ENCODE measurements around the gene PARD3.

PARD3 gene

DNA sequence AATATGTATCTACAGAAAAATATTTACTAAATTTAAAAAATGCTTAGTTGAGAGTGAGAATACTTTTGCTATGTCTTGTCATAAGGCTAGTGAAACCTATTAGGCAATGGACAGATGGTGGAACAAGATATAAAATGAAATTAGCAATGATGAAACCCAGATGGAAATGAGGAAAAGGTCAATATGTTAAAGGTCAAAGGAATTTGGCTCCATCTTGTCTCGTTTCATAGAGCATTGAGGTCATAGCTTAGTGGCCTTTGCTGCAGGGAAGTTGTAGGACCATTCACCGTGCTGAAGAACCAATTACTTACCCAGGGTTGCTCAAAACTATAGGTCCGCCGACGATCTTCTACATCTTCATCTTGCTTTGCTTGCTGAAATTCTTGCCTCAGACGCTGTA lies 683.9 kb downstream of the PARD3 start:
- Histone ChIP-seq H3K79me2 (ENCODE audit: insufficient read depth, low read length) (no peaks in the 10 kb centered on the region), H3K27me3 (ENCODE audit: low read length) (no peaks in the 10 kb centered on the region), H3K9me2 (replicated peaks; ENCODE audit: insufficient read depth, low read length) (no peaks in the 10 kb centered on the region; the same call in 1 of the 2 replicates), H3K9ac (ENCODE audit: low read length) (no peak overlapping the region), H3F3A (ENCODE audit: insufficient read depth) (no peaks in the 10 kb centered on the region), H3K27ac (ENCODE audit: low read depth, low read length) (no peak overlapping the region), H3K36me3 (ENCODE audit: low read length) (no peaks in the 10 kb centered on the region), H3K9me3 (ENCODE audit: insufficient read depth, low read length) (no peaks in the 10 kb centered on the region), H2AFZ (ENCODE audit: low read depth, low read length, severe bottlenecking) (no peak overlapping the region), H3K4me3 (ENCODE audit: insufficient read depth, low read length, poor library complexity, severe bottlenecking) (no peak overlapping the region), H4K20me1 (ENCODE audit: low read depth, low read length) (no peaks in the 10 kb centered on the region), H3K4me2 (ENCODE audit: low read depth, low read length, poor library complexity, severe bottlenecking) (no peak overlapping the region)
- no peak for TF ChIP-seq EZH2phosphoT487 (conservative IDR thresholded peaks at IDR 0.05; ENCODE audit: low read length)

DNA sequence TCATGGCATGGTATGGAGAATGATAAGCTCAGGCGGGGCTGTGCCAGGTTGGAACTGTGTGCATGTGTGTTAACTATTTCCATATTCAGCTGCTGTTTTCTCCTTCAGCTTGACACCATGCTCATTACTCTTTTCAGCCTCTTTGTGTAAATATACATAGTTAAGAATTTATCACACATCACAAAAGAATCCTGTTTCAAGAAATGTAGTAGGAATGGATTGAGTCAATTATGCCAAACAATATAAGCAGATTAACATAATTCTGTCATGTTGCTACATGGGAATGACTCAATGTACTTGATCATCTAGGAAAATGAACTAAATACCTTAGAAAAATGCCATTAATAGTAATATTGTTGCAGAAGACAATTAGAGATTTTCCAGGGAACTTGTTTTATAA lies 687.4 kb downstream of the PARD3 start:
- TF ChIP-seq, protein P1, sequence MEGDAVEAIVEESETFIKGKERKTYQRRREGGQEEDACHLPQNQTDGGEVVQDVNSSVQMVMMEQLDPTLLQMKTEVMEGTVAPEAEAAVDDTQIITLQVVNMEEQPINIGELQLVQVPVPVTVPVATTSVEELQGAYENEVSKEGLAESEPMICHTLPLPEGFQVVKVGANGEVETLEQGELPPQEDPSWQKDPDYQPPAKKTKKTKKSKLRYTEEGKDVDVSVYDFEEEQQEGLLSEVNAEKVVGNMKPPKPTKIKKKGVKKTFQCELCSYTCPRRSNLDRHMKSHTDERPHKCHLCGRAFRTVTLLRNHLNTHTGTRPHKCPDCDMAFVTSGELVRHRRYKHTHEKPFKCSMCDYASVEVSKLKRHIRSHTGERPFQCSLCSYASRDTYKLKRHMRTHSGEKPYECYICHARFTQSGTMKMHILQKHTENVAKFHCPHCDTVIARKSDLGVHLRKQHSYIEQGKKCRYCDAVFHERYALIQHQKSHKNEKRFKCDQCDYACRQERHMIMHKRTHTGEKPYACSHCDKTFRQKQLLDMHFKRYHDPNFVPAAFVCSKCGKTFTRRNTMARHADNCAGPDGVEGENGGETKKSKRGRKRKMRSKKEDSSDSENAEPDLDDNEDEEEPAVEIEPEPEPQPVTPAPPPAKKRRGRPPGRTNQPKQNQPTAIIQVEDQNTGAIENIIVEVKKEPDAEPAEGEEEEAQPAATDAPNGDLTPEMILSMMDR (IDR thresholded peaks at IDR 0.05; ENCODE audit: insufficient read depth, low read length, poor library complexity, severe bottlenecking): no peak
- no peak for TF ChIP-seq EZH2phosphoT487 (conservative IDR thresholded peaks at IDR 0.05; ENCODE audit: low read length)
- Histone ChIP-seq H3K4me3 (ENCODE audit: insufficient read depth, low read length, poor library complexity, severe bottlenecking) (no peak overlapping the region), H3K79me2 (ENCODE audit: insufficient read depth, low read length) (no peaks in the 10 kb centered on the region), H3K9ac (ENCODE audit: low read length) (no peak overlapping the region), H3F3A (ENCODE audit: insufficient read depth) (no peaks in the 10 kb centered on the region), H4K20me1 (ENCODE audit: low read depth, low read length) (no peaks in the 10 kb centered on the region), H3K27ac (ENCODE audit: low read depth, low read length) (no peak overlapping the region), H3K9me2 (replicated peaks; ENCODE audit: insufficient read depth, low read length) (no peaks in the 10 kb centered on the region; the same call in 1 of the 2 replicates), H3K36me3 (ENCODE audit: low read length) (no peaks in the 10 kb centered on the region), H3K27me3 (ENCODE audit: low read length) (no peaks in the 10 kb centered on the region), H3K9me3 (ENCODE audit: insufficient read depth, low read length) (no peaks in the 10 kb centered on the region), H3K4me2 (ENCODE audit: low read depth, low read length, poor library complexity, severe bottlenecking) (no peak overlapping the region), H2AFZ (ENCODE audit: low read depth, low read length, severe bottlenecking) (no peak overlapping the region)

DNA sequence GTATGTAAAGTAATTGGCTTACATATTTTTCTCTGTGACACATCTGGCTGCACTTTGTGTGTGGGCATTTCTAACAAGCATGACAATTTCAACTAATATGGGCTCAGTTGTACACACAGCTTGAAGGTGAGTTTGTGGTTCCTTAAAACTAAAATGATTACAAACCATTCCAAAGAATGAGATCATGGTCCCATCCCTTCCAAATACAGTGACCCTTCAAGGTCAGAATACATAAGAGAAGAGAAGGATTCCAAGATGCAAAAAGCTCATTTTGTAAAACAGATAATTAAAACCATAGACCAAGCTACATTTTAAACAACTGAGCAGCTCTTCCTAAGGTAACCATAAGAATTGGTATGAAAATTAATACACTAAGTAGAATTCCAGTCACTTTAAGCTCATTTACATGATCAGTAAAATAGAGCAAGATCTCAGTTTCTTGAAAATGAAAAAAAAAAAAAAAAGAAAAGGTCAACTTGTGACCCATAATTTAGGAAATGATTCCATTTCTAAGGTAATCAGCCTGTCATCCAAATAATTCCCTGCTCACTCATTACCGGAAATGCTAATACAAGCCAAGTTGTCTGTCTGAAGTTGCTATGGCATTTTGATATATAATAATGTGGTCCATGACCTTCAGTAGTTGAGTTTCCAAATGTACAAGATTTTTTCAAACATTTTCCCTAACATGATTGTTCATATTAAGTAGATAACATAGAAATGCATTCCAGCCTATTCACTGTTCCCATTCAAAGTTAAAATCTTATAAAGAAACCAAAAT lies 688.5 kb downstream of the PARD3 start:
- Histone ChIP-seq H3K4me2 (ENCODE audit: low read depth, low read length, poor library complexity, severe bottlenecking) (no peak overlapping the region), H4K20me1 (ENCODE audit: low read depth, low read length) (no peaks in the 10 kb centered on the region), H3K36me3 (ENCODE audit: low read length) (no peaks in the 10 kb centered on the region), H3K27ac (ENCODE audit: low read depth, low read length) (no peak overlapping the region), H3K4me3 (ENCODE audit: insufficient read depth, low read length, poor library complexity, severe bottlenecking) (no peak overlapping the region), H3K9me3 (ENCODE audit: insufficient read depth, low read length) (no peaks in the 10 kb centered on the region), H3K79me2 (ENCODE audit: insufficient read depth, low read length) (no peaks in the 10 kb centered on the region), H3K27me3 (ENCODE audit: low read length) (no peaks in the 10 kb centered on the region), H2AFZ (ENCODE audit: low read depth, low read length, severe bottlenecking) (no peak overlapping the region), H3K9me2 (replicated peaks; ENCODE audit: insufficient read depth, low read length) (no peaks in the 10 kb centered on the region; the same call in 1 of the 2 replicates), H3F3A (ENCODE audit: insufficient read depth) (no peaks in the 10 kb centered on the region), H3K9ac (ENCODE audit: low read length) (no peak overlapping the region)
- no peak for TF ChIP-seq EZH2phosphoT487 (conservative IDR thresholded peaks at IDR 0.05; ENCODE audit: low read length)
- TF ChIP-seq, protein P1 (IDR thresholded peaks at IDR 0.05; ENCODE audit: insufficient read depth, low read length, poor library complexity, severe bottlenecking): no peak

DNA sequence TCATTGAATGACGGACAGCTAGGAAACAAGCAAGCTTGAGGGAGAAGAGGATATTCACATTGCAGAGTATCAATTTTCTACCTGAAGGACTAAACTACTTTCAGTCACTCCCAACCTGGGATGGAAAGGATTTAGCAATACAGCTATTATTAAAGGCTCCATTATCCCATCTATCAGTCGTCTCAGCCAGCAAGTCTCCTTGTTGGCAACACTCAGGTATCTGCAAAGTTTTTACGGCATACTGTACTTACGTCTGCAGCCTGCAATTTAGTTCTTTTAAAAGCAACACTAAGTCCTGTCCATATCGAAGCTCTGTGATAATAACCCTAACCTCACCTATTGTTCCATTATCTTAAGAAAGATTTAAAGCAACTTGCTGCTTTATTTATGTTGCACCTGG lies 689.4 kb downstream of the PARD3 start:
- Histone ChIP-seq H3K9ac (ENCODE audit: low read length) (no peak overlapping the region), H3K4me2 (ENCODE audit: low read depth, low read length, poor library complexity, severe bottlenecking) (no peak overlapping the region), H3F3A (ENCODE audit: insufficient read depth) (no peaks in the 10 kb centered on the region), H3K36me3 (ENCODE audit: low read length) (no peaks in the 10 kb centered on the region), H2AFZ (ENCODE audit: low read depth, low read length, severe bottlenecking) (no peak overlapping the region), H3K27me3 (ENCODE audit: low read length) (no peaks in the 10 kb centered on the region), H3K4me3 (ENCODE audit: insufficient read depth, low read length, poor library complexity, severe bottlenecking) (no peak overlapping the region), H4K20me1 (ENCODE audit: low read depth, low read length) (no peaks in the 10 kb centered on the region), H3K79me2 (ENCODE audit: insufficient read depth, low read length) (no peaks in the 10 kb centered on the region), H3K9me3 (ENCODE audit: insufficient read depth, low read length) (no peaks in the 10 kb centered on the region), H3K27ac (ENCODE audit: low read depth, low read length) (no peak overlapping the region), H3K9me2 (replicated peaks; ENCODE audit: insufficient read depth, low read length) (no peaks in the 10 kb centered on the region; the same call in 1 of the 2 replicates)
- TF ChIP-seq, protein P1 (IDR thresholded peaks at IDR 0.05; ENCODE audit: insufficient read depth, low read length, poor library complexity, severe bottlenecking): no peak
- no peak for TF ChIP-seq EZH2phosphoT487 (conservative IDR thresholded peaks at IDR 0.05; ENCODE audit: low read length)
